Activated CD8-positive, alpha-beta T cell treated with anti-CD3 and anti-CD28 coated beads, Interleukin-2, amount 10 ng/mL, durations not matched to agents 7 days and 5 days (primary cell): ENCODE data around the gene SAMD9L. TPM values are rescaled to one million over a fixed set of nuclear protein-coding genes. Genes with fewer than 3 reads are reported as not detected.
A peak's percentile ranks its signal among the peaks of the same experiment; 100 is the strongest.

Source experiments
- ATAC-seq: fragments of 150-1000 bp; cut with Tn5 transposase; one replicate; pipeline ENCODE4 v1.10.0; 2021; ENCODE audit warnings: moderate library complexity
- CTCF ChIA-PET: fragments of 350-600 bp; sonication (Branson Sonifier 250); formaldehyde crosslinking; loops from one replicate; lab custom pipeline; 2021; ENCODE audit warnings: antibody characterized with exemption; lab: Charles Lee
- POLR2A ChIA-PET: fragments of 350-600 bp; sonication (Branson Sonifier 250); formaldehyde crosslinking; loops from one replicate; lab custom pipeline; 2021; ENCODE audit warnings: antibody characterized with exemption; lab: Charles Lee
- DNase-seq: peaks from one replicate; pipeline ENCODE4 v3.0.0-alpha.2; 2020
- H3K27ac Mint-ChIP-seq: one replicate; pipeline ENCODE4 v1.8.0; 2021; ENCODE audit warnings: mild to moderate bottlenecking, mixed read lengths
- H3K27me3 Mint-ChIP-seq: one replicate; pipeline ENCODE4 v1.8.0; 2021; ENCODE audit warnings: low read depth, mixed read lengths
- H3K36me3 Mint-ChIP-seq: one replicate; pipeline ENCODE4 v1.8.0; 2021; ENCODE audit warnings: low read depth, mixed read lengths
- H3K4me1 Mint-ChIP-seq: one replicate; pipeline ENCODE4 v1.8.0; 2021; ENCODE audit warnings: low read depth, mixed read lengths
- H3K4me3 Mint-ChIP-seq: one replicate; pipeline ENCODE4 v1.8.0; 2021; ENCODE audit warnings: mild to moderate bottlenecking, mixed read lengths
- H3K9me3 Mint-ChIP-seq: one replicate; pipeline ENCODE4 v1.8.0; 2022; ENCODE audit warnings: mixed read lengths; ENCODE audit not compliant: insufficient read depth
- total RNA-seq, 2 experiments: library from RNA; stranded (reverse); gene quantifications; one replicate each; pipeline ENCODE4 v1.2.3, GENCODE V29; 2021

SAMD9L gene
- total RNA-seq, 2 experiments from 2014 or later: 102 to 109 TPM

- CTCF ChIA-PET: no interaction called here
- DNase-seq (no peak), ATAC-seq (no peak)
- POLR2A ChIA-PET: interaction anchor here (0.9 kb wide), 1 partner anchor 48 kb away, joined by 3 read pairs; the partner anchor contains the start of gene SAMD9
- H3K27me3 Mint-ChIP-seq: peaks cover 1% of the 10 kb centered on the region
- peak overlapping the region; percentile 26 for H3K27ac Mint-ChIP-seq
- no peak overlapping the region for H3K4me3 Mint-ChIP-seq
- peaks cover 7% of the 10 kb centered on the region for H3K4me1 Mint-ChIP-seq
- H3K36me3 Mint-ChIP-seq: peaks cover 12% of the 10 kb centered on the region
- H3K9me3 Mint-ChIP-seq: peaks cover 17% of the 10 kb centered on the region
These were observed 17.3 kb upstream of the SAMD9L start for GRCh38 chr7:93165447-93165846.

GRCh38 chr7:93164766-93165165, 16.6 kb upstream of the SAMD9L start:
- no peak for ATAC-seq
- H3K36me3 Mint-ChIP-seq: peaks cover 12% of the 10 kb centered on the region
- POLR2A ChIA-PET: no interaction called here
- CTCF ChIA-PET: no interaction called here
- no peak overlapping the region for H3K27ac Mint-ChIP-seq
- peaks cover 17% of the 10 kb centered on the region for H3K9me3 Mint-ChIP-seq
- H3K4me1 Mint-ChIP-seq: peaks cover 7% of the 10 kb centered on the region
- H3K27me3 Mint-ChIP-seq: peaks cover 1% of the 10 kb centered on the region
- no peak overlapping the region for H3K4me3 Mint-ChIP-seq
- no peak for DNase-seq

- Mint-ChIP-seq H3K27ac (no peak overlapping the region), H3K9me3 (peaks cover 6% of the 10 kb centered on the region), H3K4me1 (peaks cover 11% of the 10 kb centered on the region), H3K27me3 (no peaks in the 10 kb centered on the region), H3K4me3 (no peak overlapping the region), H3K36me3 (peaks cover 6% of the 10 kb centered on the region)
- ChIA-PET POLR2A (no interaction called here), CTCF (no interaction called here)
- no peak for ATAC-seq
- no peak for DNase-seq
These were observed 13.1 kb upstream of the SAMD9L start for GRCh38 chr7:93161181-93161762.

GRCh38 chr7:93160410-93160809, 12.2 kb upstream of the SAMD9L start:
- Mint-ChIP-seq H3K27ac (no peak overlapping the region), H3K4me1 (peaks cover 9% of the 10 kb centered on the region), H3K4me3 (no peak overlapping the region), H3K36me3 (peaks cover 4% of the 10 kb centered on the region), H3K9me3 (peaks cover 6% of the 10 kb centered on the region), H3K27me3 (no peaks in the 10 kb centered on the region)
- POLR2A ChIA-PET: no interaction called here
- no peak for DNase-seq
- CTCF ChIA-PET: no interaction called here
- ATAC-seq: no peak

- no peak overlapping the region for H3K27ac Mint-ChIP-seq
These were observed 11.3 kb upstream of the SAMD9L start for GRCh38 chr7:93159490-93159889.

GRCh38 chr7:93156884-93157283, 8.7 kb upstream of the SAMD9L start:
- ATAC-seq (no peak), DNase-seq (no peak)
- Mint-ChIP-seq H3K27me3 (no peaks in the 10 kb centered on the region), H3K27ac (no peak overlapping the region), H3K9me3 (no peaks in the 10 kb centered on the region), H3K4me3 (no peak overlapping the region), H3K36me3 (no peaks in the 10 kb centered on the region), H3K4me1 (peaks cover 4% of the 10 kb centered on the region)
- POLR2A ChIA-PET: interaction anchor here (0.9 to 1.1 kb wide), 2 partner anchors 13 to 71 kb away, joined by 3 read pairs; no protein-coding TSS in a partner anchor
- CTCF ChIA-PET: no interaction called here

More at GRCh38 chr7:93159490-93159889, 11.3 kb upstream of the SAMD9L start:
- no peak for DNase-seq
- no peak for ATAC-seq
- no peaks in the 10 kb centered on the region for H3K27me3 Mint-ChIP-seq
- H3K4me1 Mint-ChIP-seq: peaks cover 4% of the 10 kb centered on the region
- no peak overlapping the region for H3K4me3 Mint-ChIP-seq
- CTCF ChIA-PET: no interaction called here
- peaks cover 4% of the 10 kb centered on the region for H3K36me3 Mint-ChIP-seq
- POLR2A ChIA-PET: no interaction called here
- H3K9me3 Mint-ChIP-seq: peaks cover 6% of the 10 kb centered on the region

GRCh38 chr7:93150200-93150835, 2.1 kb upstream of the SAMD9L start:
- CTCF ChIA-PET: no interaction called here
- no peak for ATAC-seq
- peaks cover 23% of the 10 kb centered on the region for H3K4me1 Mint-ChIP-seq

GRCh38 chr7:93148727-93149126, 542 bp upstream of the SAMD9L start:
- peak overlapping the region; percentile 86 for H3K27ac Mint-ChIP-seq
- ATAC-seq: no peak
- no peak for DNase-seq
- peaks cover 39% of the 10 kb centered on the region for H3K36me3 Mint-ChIP-seq
- H3K9me3 Mint-ChIP-seq: peaks cover 7% of the 10 kb centered on the region
- CTCF ChIA-PET: no interaction called here
- H3K27me3 Mint-ChIP-seq: no peaks in the 10 kb centered on the region
- H3K4me1 Mint-ChIP-seq: peaks cover 29% of the 10 kb centered on the region
- POLR2A ChIA-PET: no interaction called here
- peak overlapping the region; percentile 98 for H3K4me3 Mint-ChIP-seq

More at GRCh38 chr7:93150200-93150835, 2.1 kb upstream of the SAMD9L start:
- Mint-ChIP-seq H3K4me3 (no peak overlapping the region), H3K36me3 (peaks cover 29% of the 10 kb centered on the region), H3K9me3 (peaks cover 7% of the 10 kb centered on the region), H3K27ac (no peak overlapping the region), H3K27me3 (no peaks in the 10 kb centered on the region)
- DNase-seq: no peak
- POLR2A ChIA-PET: no interaction called here

- Mint-ChIP-seq H3K27ac (peak overlapping the region; percentile 88), H3K27me3 (no peaks in the 10 kb centered on the region), H3K4me1 (peaks cover 33% of the 10 kb centered on the region), H3K36me3 (peaks cover 39% of the 10 kb centered on the region), H3K9me3 (peaks cover 7% of the 10 kb centered on the region), H3K4me3 (peak overlapping the region; percentile 98)
- peak; percentile 58 for DNase-seq
- ATAC-seq: peak; percentile 93
- CTCF ChIA-PET: interaction anchor here (1.5 to 1.8 kb wide), 3 partner anchors 11 to 724 kb away, joined by 3 to 4 read pairs (median 3); no protein-coding TSS in a partner anchor
- POLR2A ChIA-PET: interaction anchor here (2.6 kb wide), 1 partner anchor 30 kb away, joined by 21 read pairs; the partner anchor contains the start of gene SAMD9
These were observed 822 bp downstream of the SAMD9L start for GRCh38 chr7:93147363-93147762.

GRCh38 chr7:93146472-93147141, 1.6 kb downstream of the SAMD9L start:
- H3K9me3 Mint-ChIP-seq: peaks cover 7% of the 10 kb centered on the region
- peak; percentile 32 for ATAC-seq

GRCh38 chr7:93146036-93146435, 2.1 kb downstream of the SAMD9L start:
- peak overlapping the region; percentile 98 for H3K4me3 Mint-ChIP-seq
- ChIA-PET POLR2A (interaction anchor here (2.6 kb wide), 1 partner anchor 29 kb away, joined by 21 read pairs; the partner anchor contains the start of gene SAMD9), CTCF (interaction anchor here (0.7 to 2.6 kb wide), 2 partner anchors 15 to 28 kb away, joined by 3 to 11 read pairs; partner anchors contain the start of gene SAMD9)
- H3K27ac Mint-ChIP-seq: peak overlapping the region; percentile 70
- peaks cover 39% of the 10 kb centered on the region for H3K36me3 Mint-ChIP-seq
- peaks cover 33% of the 10 kb centered on the region for H3K4me1 Mint-ChIP-seq
- H3K9me3 Mint-ChIP-seq: peaks cover 7% of the 10 kb centered on the region
- ATAC-seq (no peak), DNase-seq (no peak)
- no peaks in the 10 kb centered on the region for H3K27me3 Mint-ChIP-seq

More at GRCh38 chr7:93146472-93147141, 1.6 kb downstream of the SAMD9L start:
- ChIA-PET CTCF (interaction anchor here (0.7 to 2.6 kb wide), 6 partner anchors 10 to 723 kb away, joined by 3 to 11 read pairs (median 3); partner anchors contain the start of gene SAMD9), POLR2A (interaction anchor here (2.6 kb wide), 1 partner anchor 29 kb away, joined by 21 read pairs; the partner anchor contains the start of gene SAMD9)
- DNase-seq: peak; percentile 35
- H3K27me3 Mint-ChIP-seq: no peaks in the 10 kb centered on the region
- peaks cover 33% of the 10 kb centered on the region for H3K4me1 Mint-ChIP-seq
- peak overlapping the region; percentile 98 for H3K4me3 Mint-ChIP-seq
- peak overlapping the region; percentile 88 for H3K27ac Mint-ChIP-seq
- H3K36me3 Mint-ChIP-seq: peaks cover 39% of the 10 kb centered on the region
